Left lung (tissue), 10 donors: ENCODE results near the gene IL2RG. TPM values are rescaled to one million over a fixed set of nuclear protein-coding genes. Genes with fewer than 3 reads are reported as not detected.

Experiments
- ATAC-seq: fragments of 200-7000 bp; cut with Tn5 transposase; one replicate; pipeline ENCODE4 v1.9.1; 2020; ENCODE audit warnings: moderate library complexity
- DNase-seq, 4 donors: peaks; one replicate each; pipeline ENCODE4 v3.0.0-alpha.2; 2013 to 2020
- H3K27ac ChIP-seq, 2 donors: fragments of 200-600 bp; sonication (generic) in 1 of 2; one replicate each; pipeline versions ENCODE4 v1.5.0 to v1.8.0; 2020 to 2021
- H3K27me3 ChIP-seq, 2 donors: fragments of 200-600 bp; sonication (generic) in 1 of 2; one replicate each; pipeline versions ENCODE4 v1.5.0 to v1.8.0; 2020 to 2021
- H3K36me3 ChIP-seq, 2 donors: fragments of 200-600 bp; sonication (generic) in 1 of 2; one replicate each; pipeline versions ENCODE4 v1.5.0 to v1.8.0; 2020 to 2021
- H3K4me1 ChIP-seq, 2 donors: fragments of 200-600 bp; one replicate each; pipeline ENCODE4 v1.8.0; 2021
- H3K4me3 ChIP-seq, 2 donors: fragments of 200-600 bp; sonication (generic) in 1 of 2; one replicate each; pipeline versions ENCODE4 v1.5.0 to v1.8.0; 2020 to 2021; ENCODE audit warnings: mild to moderate bottlenecking in 1 of 2
- H3K9me3 ChIP-seq, 2 donors: fragments of 200-600 bp; sonication (generic) in 1 of 2; one replicate each; pipeline versions ENCODE4 v1.5.0 to v1.8.0; 2020 to 2021
- CTCF ChIP-seq, 2 donors: fragments of 200-600 bp; sonication (generic) in 1 of 2; IDR thresholded peaks; one replicate each; pipeline versions ENCODE4 v1.5.0 to v1.8.0; 2021; ENCODE audit warnings: antibody characterized with exemption in 2 of 2
- intact Hi-C, 2 donors: fragments of 100-400 bp; cut with DNase I; formaldehyde crosslinking; loops; one replicate each; pipeline versions ENCODE4 v1.11.2 to v1.14.2; 2022
- polyA plus RNA-seq, 6 donors: library from polyadenylated mRNA; unstranded; fragments of 120-200 nt; gene quantifications; one replicate each; pipeline ENCODE4 v1.2.1, GENCODE V29; 2013; ENCODE audit not compliant: insufficient read length in 6 of 6
- total RNA-seq, 2 donors: library from RNA; stranded (reverse); fragmentation: NEBNext Ultra II Directional; extraction: Animal tissue kit (Norgen Biotek cat#: 25700); gene quantifications; one replicate each; pipeline ENCODE4 v1.2.1, GENCODE V29; 2021
- donor health status: DM: no; HTN: yes; CAD: no.
- donor health status: DM: no; HTN: no; CAD: no.

The IL2RG gene
- total and polyA plus RNA-seq, 8 donors = 2.1 to 36.0 (median 3.2) TPM

- Histone ChIP-seq H3K4me1 (no peaks in the 10 kb centered on the region), H3K36me3 (no peaks in the 10 kb centered on the region), H3K4me3 (no peak overlapping the region), H3K9me3 (no peaks in the 10 kb centered on the region), H3K27ac (no peak overlapping the region), H3K27me3 (no peaks in the 10 kb centered on the region)
- intact Hi-C loops = no loop called here
- no peak for DNase-seq
- ATAC-seq = no peak
- TF ChIP-seq CTCF (IDR thresholded peaks at IDR 0.05) = no peak
Measured at GRCh38 chrX:71154641-71155040, 43.3 kb upstream of the IL2RG start.

GRCh38 chrX:71154196-71154595 lies 42.8 kb upstream of the IL2RG start:
- DNase-seq (no peak), ATAC-seq (no peak)
- no peaks in the 10 kb centered on the region for H3K27me3 ChIP-seq
- no peak for TF ChIP-seq CTCF (IDR thresholded peaks at IDR 0.05)
- no peaks in the 10 kb centered on the region for H3K36me3 ChIP-seq
- H3K4me3 ChIP-seq = no peak overlapping the region
- H3K27ac ChIP-seq = no peak overlapping the region
- H3K9me3 ChIP-seq = no peaks in the 10 kb centered on the region
- intact Hi-C loops = no loop called here
- H3K4me1 ChIP-seq = no peaks in the 10 kb centered on the region

GRCh38 chrX:71151366-71151765 lies 40.0 kb upstream of the IL2RG start:
- no peak for DNase-seq
- Histone ChIP-seq H3K36me3 (no peaks in the 10 kb centered on the region), H3K27me3 (no peaks in the 10 kb centered on the region), H3K27ac (no peak overlapping the region), H3K9me3 (no peaks in the 10 kb centered on the region), H3K4me1 (no peaks in the 10 kb centered on the region), H3K4me3 (no peak overlapping the region)
- ATAC-seq = no peak
- TF ChIP-seq CTCF (IDR thresholded peaks at IDR 0.05) = no peak
- intact Hi-C loops = no loop called here

- H3K27ac ChIP-seq = no peak overlapping the region
- DNase-seq = no peak
- no peaks in the 10 kb centered on the region for H3K36me3 ChIP-seq
- no peaks in the 10 kb centered on the region for H3K27me3 ChIP-seq
- intact Hi-C loops = no loop called here
- peaks cover 0 to 6% of the 10 kb centered on the region in 2 donors for H3K4me1 ChIP-seq
- no peak for TF ChIP-seq CTCF (IDR thresholded peaks at IDR 0.05)
- ATAC-seq = no peak
- no peaks in the 10 kb centered on the region for H3K9me3 ChIP-seq
- H3K4me3 ChIP-seq = no peak overlapping the region
Measured at GRCh38 chrX:71148278-71148663, 36.9 kb upstream of the IL2RG start.

GRCh38 chrX:71147496-71148277 lies 36.3 kb upstream of the IL2RG start:
- DNase-seq = no peak
- Histone ChIP-seq H3K9me3 (no peaks in the 10 kb centered on the region), H3K4me3 (no peak overlapping the region), H3K36me3 (peaks cover 0 to 5% of the 10 kb centered on the region in 2 donors), H3K27me3 (no peaks in the 10 kb centered on the region), H3K4me1 (peaks cover 0 to 6% of the 10 kb centered on the region in 2 donors), H3K27ac (no peak overlapping the region)
- ATAC-seq = no peak
- intact Hi-C loops = no loop called here
- TF ChIP-seq CTCF (IDR thresholded peaks at IDR 0.05) = no peak
